Liver (tissue), 9 donors: ENCODE data around the gene SLC38A10. TPM values are rescaled to one million over a fixed set of nuclear protein-coding genes. Genes with fewer than 3 reads are reported as not detected.

Experiments used
- DNase-seq: peaks from one replicate; pipeline ENCODE4 v3.0.0-alpha.2; 2017; ENCODE audit warnings: low spot score
- H3K27ac ChIP-seq, 2 donors: one replicate each; pipeline ENCODE4 v1.7.0; 2013; ENCODE audit warnings: inconsistent platforms in 2 of 2, low read length in 2 of 2, control low read depth in 1 of 2, low read depth in 1 of 2, mild to moderate bottlenecking in 1 of 2
- H3K27me3 ChIP-seq, 4 donors: one replicate each; pipeline versions ENCODE4 v1.6.1 to v1.7.0; 2013; ENCODE audit warnings: low read length in 3 of 4, inconsistent platforms in 1 of 4, mild to moderate bottlenecking in 1 of 4, moderate library complexity in 1 of 4; ENCODE audit not compliant: control insufficient read depth in 4 of 4, insufficient read depth in 4 of 4
- H3K36me3 ChIP-seq, 4 donors: one replicate each; pipeline versions ENCODE4 v1.6.1 to v1.7.0; 2013; ENCODE audit warnings: low read length in 3 of 4, mild to moderate bottlenecking in 3 of 4, low read depth in 1 of 4, moderate library complexity in 1 of 4; ENCODE audit not compliant: control insufficient read depth in 4 of 4, insufficient read depth in 3 of 4
- H3K4me1 ChIP-seq, 4 donors: one replicate each; pipeline versions ENCODE4 v1.6.1 to v1.7.0; 2013; ENCODE audit warnings: low read length in 3 of 4, mild to moderate bottlenecking in 3 of 4, moderate library complexity in 1 of 4; ENCODE audit not compliant: control insufficient read depth in 4 of 4, insufficient read depth in 4 of 4
- H3K4me3 ChIP-seq, 3 donors: one replicate each; pipeline versions ENCODE4 v1.6.1 to v1.7.0; 2013; ENCODE audit warnings: low read length in 3 of 3, control low read depth in 1 of 3, low read depth in 1 of 3, mild to moderate bottlenecking in 1 of 3
- H3K9ac ChIP-seq, 2 donors: one replicate each; pipeline ENCODE4 v1.7.0; 2013; ENCODE audit warnings: low read length in 2 of 2, mild to moderate bottlenecking in 2 of 2, moderate library complexity in 2 of 2, control low read depth in 1 of 2, low read depth in 1 of 2
- H3K9me3 ChIP-seq, 4 donors: one replicate each; pipeline versions ENCODE4 v1.6.1 to v1.7.0; 2013; ENCODE audit warnings: low read length in 3 of 4; ENCODE audit not compliant: control insufficient read depth in 4 of 4
- ATF3 ChIP-seq: IDR thresholded peaks from 2 replicates; pipeline ENCODE4 v1.6.1; 2016; ENCODE audit warnings: antibody characterized with exemption
- CTCF ChIP-seq: fragments of 150-350 bp; IDR thresholded peaks from 2 replicates; pipeline ENCODE4 v1.5.1; 2017; ENCODE audit warnings: improper control_type of control experiment, low read depth, low read length; ENCODE audit not compliant: missing input control
- EGR1 ChIP-seq, 2 donors: IDR thresholded peaks; 2 replicates each; pipeline ENCODE4 v1.6.1; 2016 to 2018; ENCODE audit warnings: antibody characterized with exemption in 2 of 2, low read depth in 2 of 2
- FOXA1 ChIP-seq: IDR thresholded peaks from 2 replicates; pipeline ENCODE4 v1.6.1; 2016; ENCODE audit warnings: antibody characterized with exemption
- FOXA2 ChIP-seq: IDR thresholded peaks from 2 replicates; pipeline ENCODE4 v1.6.1; 2016; ENCODE audit warnings: antibody characterized with exemption
- HNF4A ChIP-seq, 2 donors: conservative IDR thresholded peaks; 2 replicates each; pipeline ENCODE4 v1.6.1; 2016; ENCODE audit warnings: antibody characterized with exemption in 2 of 2, mild to moderate bottlenecking in 2 of 2
- JUND ChIP-seq, 2 donors: IDR thresholded peaks; 2 replicates each; pipeline ENCODE4 v1.6.1; 2016; ENCODE audit warnings: antibody characterized with exemption in 2 of 2
- MAX ChIP-seq: IDR thresholded peaks from 2 replicates; pipeline ENCODE4 v1.6.1; 2016; ENCODE audit warnings: antibody characterized with exemption
- NR2F2 ChIP-seq: IDR thresholded peaks from 2 replicates; pipeline ENCODE4 v1.6.1; 2016; ENCODE audit warnings: antibody characterized with exemption
- RAD21 ChIP-seq, 2 donors: IDR thresholded peaks; 2 replicates each; pipeline ENCODE4 v1.6.1; 2016; ENCODE audit warnings: antibody characterized with exemption in 2 of 2, mild to moderate bottlenecking in 2 of 2
- REST ChIP-seq: IDR thresholded peaks from 2 replicates; pipeline ENCODE4 v1.6.1; 2016; ENCODE audit warnings: antibody characterized with exemption, mild to moderate bottlenecking
- RXRA ChIP-seq, 2 donors: IDR thresholded peaks; 2 replicates each; pipeline ENCODE4 v1.6.1; 2017 to 2018; ENCODE audit warnings: antibody characterized with exemption in 2 of 2, mild to moderate bottlenecking in 1 of 2
- SP1 ChIP-seq: IDR thresholded peaks from 2 replicates; pipeline ENCODE4 v1.6.1; 2018; ENCODE audit warnings: antibody characterized with exemption, mild to moderate bottlenecking
- TAF1 ChIP-seq: conservative IDR thresholded peaks from 2 replicates; pipeline ENCODE4 v1.6.1; 2016; ENCODE audit warnings: antibody characterized with exemption, mild to moderate bottlenecking
- YY1 ChIP-seq: IDR thresholded peaks from 2 replicates; pipeline ENCODE4 v1.6.1; 2016; ENCODE audit warnings: antibody characterized with exemption, mild to moderate bottlenecking
- WGBS: extraction: QIAGEN DNeasy Blood & Tissue Kit; methylation state at CpG from one replicate; pipeline ENCODE4 v1.1.7; 2013; 5-methylcytosine and 5-hydroxymethylcytosine counted together
- polyA plus RNA-seq, 2 donors: library from polyadenylated mRNA; stranded (reverse) in 1 of 2; unstranded in 1 of 2; fragments of 200-250 nt in 1 of 2; fragments of >200 nt in 1 of 2; fragmentation: Nextera tagmentation in 1 of 2; extraction: Ambion mirVana in 1 of 2; gene quantifications; one replicate each; pipeline versions ENCODE4 v1.2.1 to v1.2.3, GENCODE V29; 2013 to 2015
- total RNA-seq, 2 donors: library from RNA; depleted of rRNA; stranded (reverse); fragments of >200 nt; gene quantifications; one replicate each; pipeline ENCODE4 v1.2.3, GENCODE V29; 2014
- donor health status: healthy.
- donor health status: healthy.
- donor health status: healthy.
- donor health status: healthy.
- donor health status: healthy.

SLC38A10 gene
- total and polyA plus RNA-seq, 4 donors: 29.3 to 117 (median 54.7) TPM

- H3K9me3 ChIP-seq: no peaks in the 10 kb centered on the region
- peak overlapping the region; percentile 73 to 92 for H3K27ac ChIP-seq
- H3K9ac ChIP-seq: peak overlapping the region; percentile 39 to 68
- no peaks in the 10 kb centered on the region for H3K36me3 ChIP-seq
- peak; percentile 63 for TF ChIP-seq YY1
- TF ChIP-seq SP1: peak; percentile 58
- peak; percentile 30 for TF ChIP-seq TAF1
- TF ChIP-seq RAD21 (IDR thresholded peaks at IDR 0.05): peak in 1 of 2 donors; percentile 43
- peak; percentile 67 to 80 for TF ChIP-seq RXRA (IDR thresholded peaks at IDR 0.05)
- peak; percentile 68 to 79 for TF ChIP-seq EGR1 (IDR thresholded peaks at IDR 0.05; ENCODE audit: low read depth in 2 of 2)
- no peak for TF ChIP-seq CTCF
- no peak for TF ChIP-seq FOXA1
- peak; percentile 45 to 51 for TF ChIP-seq HNF4A (conservative IDR thresholded peaks at IDR 0.05)
- H3K27me3 ChIP-seq: no peaks in the 10 kb centered on the region
- H3K4me1 ChIP-seq: peaks cover 28 to 69% (median 47%) of the 10 kb centered on the region in 4 donors
- 38% methylated on average over 14 of the region's 14 CpGs for WGBS
- H3K4me3 ChIP-seq: peak overlapping the region in 2 of 3 donors; percentile 0 to 54
- no peak for DNase-seq
Measured at GRCh38 chr17:81328489-81328888, 33.4 kb upstream of the SLC38A10 start.

- no peak overlapping the region for H3K9ac ChIP-seq
- no peak for DNase-seq
- H3K9me3 ChIP-seq: no peaks in the 10 kb centered on the region
- peak overlapping the region; percentile 73 to 92 for H3K27ac ChIP-seq
- H3K27me3 ChIP-seq: no peaks in the 10 kb centered on the region
- TF ChIP-seq MAX (no peak), HNF4A (conservative IDR thresholded peaks at IDR 0.05) (peak; percentile 35)
- H3K36me3 ChIP-seq: no peaks in the 10 kb centered on the region
- WGBS: 78% methylated on average over 14 of the region's 14 CpGs
- no peak overlapping the region for H3K4me3 ChIP-seq
- peaks cover 25 to 60% (median 41%) of the 10 kb centered on the region in 4 donors for H3K4me1 ChIP-seq
Measured at GRCh38 chr17:81325714-81326358, 30.7 kb upstream of the SLC38A10 start.

- DNase-seq: no peak
- H3K9me3 ChIP-seq: no peaks in the 10 kb centered on the region
- H3K4me3 ChIP-seq: no peak overlapping the region
- H3K27me3 ChIP-seq: no peaks in the 10 kb centered on the region
- H3K36me3 ChIP-seq: no peaks in the 10 kb centered on the region
- WGBS: 87% methylated on average over 22 of the region's 22 CpGs
- TF ChIP-seq HNF4A (conservative IDR thresholded peaks at IDR 0.05) (no peak), ATF3 (no peak), NR2F2 (no peak), EGR1 (IDR thresholded peaks at IDR 0.05; ENCODE audit: low read depth in 2 of 2) (no peak), RXRA (IDR thresholded peaks at IDR 0.05) (no peak), FOXA2 (no peak), REST (no peak), FOXA1 (no peak), RAD21 (IDR thresholded peaks at IDR 0.05) (no peak), JUND (IDR thresholded peaks at IDR 0.05) (no peak)
- no peak overlapping the region for H3K9ac ChIP-seq
- H3K27ac ChIP-seq: peak overlapping the region in 1 of 2 donors; percentile 73
- H3K4me1 ChIP-seq: peaks cover 20 to 53% (median 38%) of the 10 kb centered on the region in 4 donors
Measured at GRCh38 chr17:81324851-81325713, 30.0 kb upstream of the SLC38A10 start.
